GM23338 (cell line): ENCODE measurements around the gene SORCS2.

Source experiments
- CREB1 ChIP-seq: fragments of 250-450 bp; sonication (Bioruptor Pico); IDR thresholded peaks from 2 replicates; pipeline ENCODE4 v1.5.0; 2020; ENCODE audit warnings: low read depth, mild to moderate bottlenecking, moderate library complexity
- EZH2 ChIP-seq: fragments of 200-600 bp; sonication (generic); IDR thresholded peaks from one replicate; pipeline ENCODE4 v1.8.0; 2017; ENCODE audit warnings: antibody characterized with exemption, mild to moderate bottlenecking, low read depth; ENCODE audit not compliant: unreplicated experiment
- POLR2AphosphoS5 ChIP-seq: IDR thresholded peaks from 2 replicates; pipeline ENCODE4 v1.6.1; 2016; ENCODE audit warnings: antibody characterized with exemption, low read depth
- REST ChIP-seq: IDR thresholded peaks from one replicate; pipeline ENCODE4 v1.6.1; 2018; ENCODE audit warnings: antibody characterized with exemption; ENCODE audit not compliant: unreplicated experiment
- STAT1 ChIP-seq: IDR thresholded peaks from one replicate; pipeline ENCODE4 v1.6.1; 2016; ENCODE audit warnings: antibody characterized with exemption; ENCODE audit not compliant: unreplicated experiment
- ZNF114 ChIP-seq: fragments of 250-450 bp; sonication (Bioruptor Pico); IDR thresholded peaks from 2 replicates; pipeline ENCODE4 v1.5.0; 2020; ENCODE audit warnings: mild to moderate bottlenecking, moderate library complexity
- TF ChIP-seq, protein P1 (sequence below), 2 experiments: fragments of 200-600 bp in 1 of 2; sonication (generic) in 1 of 2; conservative IDR thresholded peaks; 2 replicates each; pipeline versions ENCODE4 v1.5.1 to v1.6.1; 2016 to 2017; ENCODE audit warnings: antibody characterized with exemption in 2 of 2, low read depth in 2 of 2, mild to moderate bottlenecking in 2 of 2, moderate library complexity in 1 of 2

DNA sequence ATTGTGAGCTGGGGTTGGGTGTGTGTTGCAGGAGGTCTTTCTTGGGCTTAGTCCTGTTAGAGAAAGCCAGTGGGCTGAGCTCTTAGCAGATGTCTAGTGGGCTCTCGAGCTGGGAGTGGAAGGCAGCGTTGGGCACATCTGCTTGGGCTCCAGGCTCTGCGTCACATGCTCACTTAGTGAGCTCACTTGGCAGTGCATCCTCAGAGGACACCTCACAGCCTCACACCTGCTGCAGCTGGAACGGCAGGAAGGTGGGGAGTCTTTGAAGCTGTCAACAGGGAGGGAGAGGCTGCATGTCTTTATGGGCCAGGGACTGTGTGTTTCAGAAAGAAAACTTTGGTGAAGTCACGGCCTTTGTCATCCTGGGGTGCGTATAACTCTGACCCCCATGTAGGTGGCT, 160.1 kb downstream of the SORCS2 start:
- TF ChIP-seq STAT1 (no peak), EZH2 (no peak), ZNF114 (CRISPR knock-in tag) (no peak), POLR2AphosphoS5 (no peak), CREB1 (CRISPR knock-in tag) (no peak), REST (no peak)
- TF ChIP-seq, protein P1, sequence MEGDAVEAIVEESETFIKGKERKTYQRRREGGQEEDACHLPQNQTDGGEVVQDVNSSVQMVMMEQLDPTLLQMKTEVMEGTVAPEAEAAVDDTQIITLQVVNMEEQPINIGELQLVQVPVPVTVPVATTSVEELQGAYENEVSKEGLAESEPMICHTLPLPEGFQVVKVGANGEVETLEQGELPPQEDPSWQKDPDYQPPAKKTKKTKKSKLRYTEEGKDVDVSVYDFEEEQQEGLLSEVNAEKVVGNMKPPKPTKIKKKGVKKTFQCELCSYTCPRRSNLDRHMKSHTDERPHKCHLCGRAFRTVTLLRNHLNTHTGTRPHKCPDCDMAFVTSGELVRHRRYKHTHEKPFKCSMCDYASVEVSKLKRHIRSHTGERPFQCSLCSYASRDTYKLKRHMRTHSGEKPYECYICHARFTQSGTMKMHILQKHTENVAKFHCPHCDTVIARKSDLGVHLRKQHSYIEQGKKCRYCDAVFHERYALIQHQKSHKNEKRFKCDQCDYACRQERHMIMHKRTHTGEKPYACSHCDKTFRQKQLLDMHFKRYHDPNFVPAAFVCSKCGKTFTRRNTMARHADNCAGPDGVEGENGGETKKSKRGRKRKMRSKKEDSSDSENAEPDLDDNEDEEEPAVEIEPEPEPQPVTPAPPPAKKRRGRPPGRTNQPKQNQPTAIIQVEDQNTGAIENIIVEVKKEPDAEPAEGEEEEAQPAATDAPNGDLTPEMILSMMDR (conservative IDR thresholded peaks at IDR 0.05; ENCODE audit: low read depth in 2 of 2) = no peak
